Measurements from ENCODE around the gene ADRA1B. TPM values are rescaled to one million over a fixed set of nuclear protein-coding genes. Genes with fewer than 3 reads are reported as not detected.

ADRA1B gene
- total RNA-seq, 1 donor from 2014 or later = 2.5 TPM

- Histone ChIP-seq H3K27ac (replicated peaks) (no peak overlapping the region), H3K9me3 (replicated peaks) (no peaks in the 10 kb centered on the region), H3K4me3 (no peak overlapping the region), H3K36me3 (no peaks in the 10 kb centered on the region), H3K4me1 (no peaks in the 10 kb centered on the region), H3K27me3 (ENCODE audit: low read depth) (no peaks in the 10 kb centered on the region)
- no peak for DNase-seq
- TF ChIP-seq CTCF (IDR thresholded peaks at IDR 0.05; ENCODE audit: borderline replicate concordance) = no peak
- intact Hi-C loops (cut with micrococcal nuclease) = no loop called here
These were observed 9.8 kb upstream of the ADRA1B start for GRCh38 chr5:159906463-159906862.

DNA sequence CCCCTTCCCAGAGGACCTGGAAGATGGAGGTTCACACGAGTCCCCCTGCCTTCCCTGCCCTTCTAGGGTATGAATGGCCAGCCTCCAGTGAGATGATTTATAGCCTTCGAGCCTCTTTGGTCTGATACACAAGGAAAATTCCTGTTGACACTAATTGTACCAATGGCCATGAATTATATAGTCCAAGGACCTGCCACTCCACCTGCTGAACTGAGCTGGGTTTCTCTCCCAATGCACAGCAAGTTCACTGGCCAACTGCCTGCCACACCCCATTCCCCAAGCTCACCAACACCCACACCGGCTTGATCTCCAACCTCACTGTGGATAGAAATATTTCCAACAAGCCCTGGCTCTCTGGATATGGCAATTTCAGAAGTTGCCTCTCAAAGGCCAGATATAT is 9.3 kb upstream of the ADRA1B start:
- intact Hi-C loops (cut with micrococcal nuclease) = no loop called here
- no peak for DNase-seq
- Histone ChIP-seq H3K36me3 (no peaks in the 10 kb centered on the region), H3K27me3 (ENCODE audit: low read depth) (no peaks in the 10 kb centered on the region), H3K4me3 (no peak overlapping the region), H3K9me3 (replicated peaks) (no peaks in the 10 kb centered on the region), H3K4me1 (no peaks in the 10 kb centered on the region), H3K27ac (replicated peaks) (no peak overlapping the region)
- no peak for TF ChIP-seq CTCF (IDR thresholded peaks at IDR 0.05; ENCODE audit: borderline replicate concordance)

DNA sequence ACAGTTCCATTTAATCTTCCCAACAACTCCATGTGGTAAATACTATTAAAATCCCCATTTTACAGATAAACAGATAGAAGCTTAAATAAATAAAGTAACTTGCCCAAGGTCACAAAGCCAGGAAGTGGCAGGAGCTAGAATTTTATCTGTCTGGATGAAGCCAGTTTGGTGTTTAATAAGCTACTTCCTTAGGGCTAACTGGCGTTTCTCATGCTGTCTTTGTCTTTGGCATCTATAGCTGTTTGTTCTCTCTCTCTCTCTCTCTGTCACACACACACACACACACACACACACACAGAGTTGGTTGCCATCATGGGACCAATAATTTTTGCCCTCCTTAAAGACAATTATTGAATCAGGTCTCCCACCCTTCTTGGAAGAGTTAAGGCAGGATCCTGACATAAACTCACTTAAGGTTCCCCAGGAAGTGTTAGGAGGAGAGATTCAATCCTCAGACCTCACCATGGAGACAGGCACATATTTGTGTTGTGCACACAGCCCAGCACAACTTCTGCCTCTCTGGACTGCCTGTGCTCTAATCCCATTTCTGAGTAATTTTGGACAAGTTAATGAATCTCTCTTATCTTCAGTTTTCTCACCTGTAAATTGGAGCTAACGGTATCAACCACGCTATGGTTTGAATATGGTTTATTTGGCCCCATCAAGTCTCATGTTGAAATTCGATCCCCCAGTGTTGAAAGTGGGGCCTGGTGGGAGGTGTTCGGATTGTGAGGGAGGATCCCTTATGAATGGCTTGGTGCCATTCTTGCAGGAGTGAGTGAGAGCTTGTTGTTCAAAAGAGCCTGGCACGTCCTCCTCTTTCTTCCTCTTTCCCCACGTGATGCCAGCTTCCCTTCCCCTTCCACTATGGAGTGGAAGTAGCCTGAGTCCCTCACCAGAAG is 8.3 kb upstream of the ADRA1B start:
- intact Hi-C loops (cut with micrococcal nuclease) = no loop called here
- no peak for TF ChIP-seq CTCF (IDR thresholded peaks at IDR 0.05; ENCODE audit: borderline replicate concordance)

DNA sequence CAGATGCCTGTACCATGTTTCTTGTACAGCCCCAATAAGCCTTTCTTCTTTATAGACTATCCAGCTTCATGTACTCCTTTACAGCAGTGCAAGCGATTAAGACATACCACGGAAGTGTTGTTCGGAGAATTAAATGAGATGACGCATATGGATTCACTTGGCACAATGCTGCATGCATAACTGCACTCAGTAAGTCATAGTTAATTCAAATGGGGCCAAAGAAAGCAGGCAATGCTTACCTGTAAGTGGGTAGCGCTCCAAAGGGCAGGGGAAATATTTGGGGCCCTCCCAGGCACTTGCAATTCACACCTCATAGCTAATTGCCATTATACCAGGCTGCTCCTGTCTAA is 7.7 kb upstream of the ADRA1B start:
- H3K27me3 ChIP-seq (ENCODE audit: low read depth) = no peaks in the 10 kb centered on the region
- no peaks in the 10 kb centered on the region for H3K36me3 ChIP-seq
- DNase-seq = no peak
- no peaks in the 10 kb centered on the region for H3K9me3 ChIP-seq (replicated peaks)
- TF ChIP-seq CTCF (IDR thresholded peaks at IDR 0.05; ENCODE audit: borderline replicate concordance) = no peak
- intact Hi-C loops (cut with micrococcal nuclease) = no loop called here
- no peak overlapping the region for H3K4me3 ChIP-seq
- peaks cover 6% of the 10 kb centered on the region for H3K4me1 ChIP-seq
- H3K27ac ChIP-seq (replicated peaks) = no peak overlapping the region

More for the DNA sequence above, 8.3 kb upstream of the ADRA1B start:
- peaks cover 6% of the 10 kb centered on the region for H3K4me1 ChIP-seq
- H3K27me3 ChIP-seq (ENCODE audit: low read depth) = no peaks in the 10 kb centered on the region
- no peak for DNase-seq
- no peaks in the 10 kb centered on the region for H3K36me3 ChIP-seq
- H3K9me3 ChIP-seq (replicated peaks) = no peaks in the 10 kb centered on the region
- H3K4me3 ChIP-seq = no peak overlapping the region
- H3K27ac ChIP-seq (replicated peaks) = no peak overlapping the region

- H3K4me1 ChIP-seq = peaks cover 6% of the 10 kb centered on the region
- H3K27ac ChIP-seq (replicated peaks) = no peak overlapping the region
- no peak for TF ChIP-seq CTCF (IDR thresholded peaks at IDR 0.05; ENCODE audit: borderline replicate concordance)
- intact Hi-C loops (cut with micrococcal nuclease) = no loop called here
- no peak overlapping the region for H3K4me3 ChIP-seq
- no peaks in the 10 kb centered on the region for H3K9me3 ChIP-seq (replicated peaks)
- H3K36me3 ChIP-seq = no peaks in the 10 kb centered on the region
- no peak for DNase-seq
- H3K27me3 ChIP-seq (ENCODE audit: low read depth) = no peaks in the 10 kb centered on the region
These were observed 7.2 kb upstream of the ADRA1B start for GRCh38 chr5:159909126-159909525.
